ENCODE results near the gene C12orf56.
"Not testable (repeated sequence)": the region's sequence is repeated elsewhere in the genome, so short reads cannot be mapped to it uniquely, and the experiment has no call there.

Gene C12orf56

GRCh38 chr12:64222009-64222765 lies 168.4 kb downstream of the C12orf56 start, which contains the start of gene KICS2:
Gene KICS2, minus strand, starts transcription at chr12:64222296. Its CDS starts 59 bp downstream, at chr12:64222237.
- CTCF ChIA-PET, result interaction anchor here (0.6 to 2.3 kb wide), 4 partner anchors 10 to 388 kb away, joined by 3 to 6 read pairs (median 4); partner anchors contain the start of gene SRGAP1
- peak within 1 kb of the TSS; percentile 79 for H3K27ac ChIP-seq
- no peak for TF ChIP-seq CTCF (conservative IDR thresholded peaks at IDR 0.05; ENCODE audit: low read depth)
- POLR2A ChIA-PET (ENCODE audit: low non-redundant PET), result interaction anchor here (0.8 to 1.4 kb wide), 2 partner anchors 16 to 377 kb away, joined by 3 to 7 read pairs; partner anchors contain the start of gene SRGAP1
- DNase-seq (ENCODE audit: low spot score), result peak; percentile 90

GRCh38 chr12:64221651-64222008 lies 168.9 kb downstream of the C12orf56 start:
- H3K27ac ChIP-seq, result peak overlapping the region; percentile 79
- peak; percentile 81 for DNase-seq (ENCODE audit: low spot score)
- POLR2A ChIA-PET (ENCODE audit: low non-redundant PET), result interaction anchor here (0.8 to 1.4 kb wide), 2 partner anchors 15 to 377 kb away, joined by 3 to 7 read pairs; partner anchors contain the start of gene SRGAP1
- no peak for TF ChIP-seq CTCF (conservative IDR thresholded peaks at IDR 0.05; ENCODE audit: low read depth)
- CTCF ChIA-PET, result interaction anchor here (0.6 to 2.3 kb wide), 3 partner anchors 40 to 387 kb away, joined by 3 to 6 read pairs (median 4); partner anchors contain the start of gene SRGAP1

- H3K27ac ChIP-seq, result no peak overlapping the region
- POLR2A ChIA-PET (ENCODE audit: low non-redundant PET), result no interaction called here
- no peak for TF ChIP-seq CTCF (conservative IDR thresholded peaks at IDR 0.05; ENCODE audit: low read depth)
- no peak for DNase-seq (ENCODE audit: low spot score)
- CTCF ChIA-PET, result no interaction called here
These were observed 170.5 kb downstream of the C12orf56 start for GRCh38 chr12:64220046-64220445.

- TF ChIP-seq CTCF (conservative IDR thresholded peaks at IDR 0.05; ENCODE audit: low read depth), result no peak
- no peak overlapping the region for H3K27ac ChIP-seq
- DNase-seq (ENCODE audit: low spot score), result no peak
- ChIA-PET POLR2A (ENCODE audit: low non-redundant PET) (no interaction called here), CTCF (interaction anchor here (0.6 to 0.7 kb wide), 2 partner anchors 13 to 58 kb away, joined by 3 to 4 read pairs; no protein-coding TSS in a partner anchor)
These were observed 171.4 kb downstream of the C12orf56 start for GRCh38 chr12:64219145-64219544.

- POLR2A ChIA-PET (ENCODE audit: low non-redundant PET), result interaction anchor here (0.7 kb wide), 1 partner anchor 19 kb away, joined by 3 read pairs; no protein-coding TSS in a partner anchor
These were observed 172.0 kb downstream of the C12orf56 start for GRCh38 chr12:64218597-64218996.

GRCh38 chr12:64217643-64218042 lies 172.9 kb downstream of the C12orf56 start:
- POLR2A ChIA-PET (ENCODE audit: low non-redundant PET), result not testable (repeated sequence)

More at GRCh38 chr12:64218597-64218996, 172.0 kb downstream of the C12orf56 start:
- no peak for DNase-seq (ENCODE audit: low spot score)
- CTCF ChIA-PET, result interaction anchor here (0.6 kb wide), 2 partner anchors 13 to 379 kb away, joined by 3 to 4 read pairs; no protein-coding TSS in a partner anchor
- H3K27ac ChIP-seq, result no peak overlapping the region
- no peak for TF ChIP-seq CTCF (conservative IDR thresholded peaks at IDR 0.05; ENCODE audit: low read depth)

GRCh38 chr12:64216239-64216638 lies 174.3 kb downstream of the C12orf56 start:
- no peak for TF ChIP-seq CTCF (conservative IDR thresholded peaks at IDR 0.05; ENCODE audit: low read depth)

More at GRCh38 chr12:64217643-64218042, 172.9 kb downstream of the C12orf56 start:
- H3K27ac ChIP-seq; DNase-seq (ENCODE audit: low spot score); CTCF ChIA-PET: not testable (repeated sequence)

More at GRCh38 chr12:64216239-64216638, 174.3 kb downstream of the C12orf56 start:
- POLR2A ChIA-PET (ENCODE audit: low non-redundant PET), result no interaction called here
- no peak overlapping the region for H3K27ac ChIP-seq
- CTCF ChIA-PET, result interaction anchor here (0.6 kb wide), 2 partner anchors 249 to 362 kb away, joined by 3 to 5 read pairs; no protein-coding TSS in a partner anchor
- DNase-seq (ENCODE audit: low spot score), result no peak
